Endodermal cell (in vitro differentiated cells): Measurements from ENCODE around the gene XRN2. TPM values are rescaled to one million over a fixed set of nuclear protein-coding genes. Genes with fewer than 3 reads are reported as not detected.

Source experiments
- DNase-seq: peaks from one replicate; pipeline ENCODE4 v3.0.0-alpha.2; 2017
- H3K27ac ChIP-seq: 2 replicates; pipeline ENCODE4 v1.5.1; 2013; ENCODE audit warnings: mild to moderate bottlenecking, low read depth, low read length, moderate library complexity
- H3K27me3 ChIP-seq: 2 replicates; pipeline ENCODE4 v1.6.1; 2013; ENCODE audit warnings: mild to moderate bottlenecking, low read length, moderate library complexity; ENCODE audit not compliant: insufficient read depth, control insufficient read depth, poor library complexity, severe bottlenecking
- H3K36me3 ChIP-seq: 2 replicates; pipeline ENCODE4 v1.7.0; 2013; ENCODE audit warnings: mild to moderate bottlenecking, low read length, moderate library complexity; ENCODE audit not compliant: control insufficient read depth, insufficient read depth
- H3K4me1 ChIP-seq: one replicate; pipeline ENCODE4 v1.7.0; 2013; ENCODE audit warnings: low read length; ENCODE audit not compliant: control insufficient read depth, insufficient read depth
- H3K4me3 ChIP-seq: 2 replicates; pipeline ENCODE4 v1.5.1; 2013; ENCODE audit warnings: mild to moderate bottlenecking, low read length, moderate library complexity
- H3K9ac ChIP-seq: 2 replicates; pipeline ENCODE4 v1.6.1; 2013; ENCODE audit warnings: mild to moderate bottlenecking, low read length, moderate library complexity; ENCODE audit not compliant: poor library complexity, severe bottlenecking; ENCODE audit errors: extremely low read depth
- H3K9me3 ChIP-seq: 2 replicates; pipeline ENCODE4 v1.6.1; 2013; ENCODE audit warnings: mild to moderate bottlenecking, low read length, moderate library complexity; ENCODE audit not compliant: control insufficient read depth
- H3K27ac Mint-ChIP-seq: 2 replicates; pipeline ENCODE4 v1.8.0; 2020; ENCODE audit warnings: mixed read lengths
- H3K27me3 Mint-ChIP-seq: 2 replicates; pipeline ENCODE4 v1.8.0; 2021; ENCODE audit warnings: mild to moderate bottlenecking, mixed read lengths; ENCODE audit not compliant: insufficient read depth
- H3K36me3 Mint-ChIP-seq: 2 replicates; pipeline ENCODE4 v1.8.0; 2020; ENCODE audit warnings: low read depth, mixed read lengths
- H3K4me1 Mint-ChIP-seq: 2 replicates; pipeline ENCODE4 v1.8.0; 2020; ENCODE audit warnings: mixed read lengths
- H3K4me3 Mint-ChIP-seq: 2 replicates; pipeline ENCODE4 v1.8.0; 2020; ENCODE audit warnings: mild to moderate bottlenecking, moderate library complexity, mixed read lengths
- H3K9me3 Mint-ChIP-seq: 2 replicates; pipeline ENCODE4 v1.8.0; 2020; ENCODE audit warnings: mild to moderate bottlenecking, mixed read lengths
- WGBS, 2 experiments: methylation state at CpG; one replicate each; pipeline versions ENCODE4 v1.1.5 to v1.1.7; 2013; ENCODE audit warnings: missing lambda C conversion rate in 2 of 2, mixed read lengths in 1 of 2; ENCODE audit not compliant: insufficient coverage in 1 of 2, insufficient read length in 1 of 2; 5-methylcytosine and 5-hydroxymethylcytosine counted together
- total RNA-seq, 2 donors: library from RNA; stranded (reverse); fragmentation: NEBNext Ultra II Directional in 1 of 2; extraction: Animal tissue kit (Norgen Biotek cat#: 25700) in 1 of 2; gene quantifications; 2 replicates in 1 of 2; 3 replicates in 1 of 2; pipeline ENCODE4 v1.2.1, GENCODE V29; 2021
- TF ChIP-seq, protein P1 (sequence below): fragments of 200-600 bp; sonication (generic); conservative IDR thresholded peaks from 2 replicates; pipeline ENCODE4 v1.5.0; 2021; ENCODE audit warnings: antibody characterized with exemption, mild to moderate bottlenecking

Gene XRN2
- total RNA-seq, 2 donors from 2014 or later, result 91.5 to 101 TPM

DNA sequence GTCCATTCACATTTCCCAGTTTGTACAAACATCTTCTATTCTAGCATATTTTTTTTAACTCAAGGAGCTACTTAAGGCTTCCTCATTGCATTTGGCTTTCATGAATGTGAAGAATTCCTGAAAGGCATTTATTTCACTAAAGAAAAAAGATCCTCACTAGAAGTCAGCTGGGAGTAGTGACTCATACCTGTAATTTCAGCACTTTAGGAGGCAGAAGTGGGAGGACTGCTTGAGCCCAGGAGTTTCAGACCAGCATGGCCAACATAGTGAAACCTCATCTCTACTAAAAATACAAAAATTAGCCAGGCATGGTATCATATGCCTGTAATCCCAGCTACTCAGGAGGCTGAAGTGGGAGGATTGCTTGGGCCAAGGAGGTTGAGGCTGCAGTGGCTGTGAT, 30.9 kb upstream of the XRN2 start:
- no peak for DNase-seq
- Histone ChIP-seq H3K27me3 (no peaks in the 10 kb centered on the region), H3K9me3 (no peaks in the 10 kb centered on the region), H3K4me1 (no peaks in the 10 kb centered on the region), H3K36me3 (no peaks in the 10 kb centered on the region), H3K4me3 (no peak overlapping the region), H3K27ac (no peak overlapping the region), H3K9ac (no peak overlapping the region)
- H3K27me3 Mint-ChIP-seq, result peaks cover 4% of the 10 kb centered on the region
- no peak overlapping the region for H3K27ac Mint-ChIP-seq
- peaks cover 6% of the 10 kb centered on the region for H3K9me3 Mint-ChIP-seq
- H3K4me1 Mint-ChIP-seq, result peaks cover 3% of the 10 kb centered on the region
- H3K36me3 Mint-ChIP-seq, result no peaks in the 10 kb centered on the region
- no peak overlapping the region for H3K4me3 Mint-ChIP-seq
- TF ChIP-seq, protein P1, sequence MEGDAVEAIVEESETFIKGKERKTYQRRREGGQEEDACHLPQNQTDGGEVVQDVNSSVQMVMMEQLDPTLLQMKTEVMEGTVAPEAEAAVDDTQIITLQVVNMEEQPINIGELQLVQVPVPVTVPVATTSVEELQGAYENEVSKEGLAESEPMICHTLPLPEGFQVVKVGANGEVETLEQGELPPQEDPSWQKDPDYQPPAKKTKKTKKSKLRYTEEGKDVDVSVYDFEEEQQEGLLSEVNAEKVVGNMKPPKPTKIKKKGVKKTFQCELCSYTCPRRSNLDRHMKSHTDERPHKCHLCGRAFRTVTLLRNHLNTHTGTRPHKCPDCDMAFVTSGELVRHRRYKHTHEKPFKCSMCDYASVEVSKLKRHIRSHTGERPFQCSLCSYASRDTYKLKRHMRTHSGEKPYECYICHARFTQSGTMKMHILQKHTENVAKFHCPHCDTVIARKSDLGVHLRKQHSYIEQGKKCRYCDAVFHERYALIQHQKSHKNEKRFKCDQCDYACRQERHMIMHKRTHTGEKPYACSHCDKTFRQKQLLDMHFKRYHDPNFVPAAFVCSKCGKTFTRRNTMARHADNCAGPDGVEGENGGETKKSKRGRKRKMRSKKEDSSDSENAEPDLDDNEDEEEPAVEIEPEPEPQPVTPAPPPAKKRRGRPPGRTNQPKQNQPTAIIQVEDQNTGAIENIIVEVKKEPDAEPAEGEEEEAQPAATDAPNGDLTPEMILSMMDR, result no peak

- Histone ChIP-seq H3K4me3 (no peak overlapping the region), H3K27me3 (no peaks in the 10 kb centered on the region), H3K36me3 (no peaks in the 10 kb centered on the region), H3K4me1 (no peaks in the 10 kb centered on the region), H3K9ac (no peak overlapping the region), H3K9me3 (no peaks in the 10 kb centered on the region), H3K27ac (no peak overlapping the region)
- H3K4me3 Mint-ChIP-seq, result no peak overlapping the region
- H3K27ac Mint-ChIP-seq, result no peak overlapping the region
- H3K27me3 Mint-ChIP-seq, result peaks cover 4% of the 10 kb centered on the region
- H3K36me3 Mint-ChIP-seq, result no peaks in the 10 kb centered on the region
- 83 to 88% methylated on average over 1 to 3 of the region's 3 CpGs for WGBS, 2 experiments
- TF ChIP-seq, protein P1, result no peak
- no peak for DNase-seq
- H3K9me3 Mint-ChIP-seq, result peaks cover 2% of the 10 kb centered on the region
- H3K4me1 Mint-ChIP-seq, result peaks cover 3% of the 10 kb centered on the region
These were observed 30.5 kb upstream of the XRN2 start for GRCh38 chr20:21272679-21273078.

- Histone ChIP-seq H3K9me3 (no peaks in the 10 kb centered on the region), H3K4me3 (no peak overlapping the region), H3K9ac (no peak overlapping the region), H3K4me1 (no peaks in the 10 kb centered on the region), H3K36me3 (no peaks in the 10 kb centered on the region), H3K27ac (no peak overlapping the region), H3K27me3 (no peaks in the 10 kb centered on the region)
- TF ChIP-seq, protein P1, result no peak
- no peak overlapping the region for H3K27ac Mint-ChIP-seq
- DNase-seq, result no peak
- H3K4me1 Mint-ChIP-seq, result peaks cover 3% of the 10 kb centered on the region
- H3K9me3 Mint-ChIP-seq, result no peaks in the 10 kb centered on the region
- H3K36me3 Mint-ChIP-seq, result no peaks in the 10 kb centered on the region
- 94 to 98% methylated on average over 8 of the region's 8 CpGs for WGBS, 2 experiments
- H3K27me3 Mint-ChIP-seq, result peaks cover 4% of the 10 kb centered on the region
- H3K4me3 Mint-ChIP-seq, result no peak overlapping the region
These were observed 29.3 kb upstream of the XRN2 start for GRCh38 chr20:21273755-21274386.
